Measurements from ENCODE around the gene PLCB2. TPM values are rescaled to one million over a fixed set of nuclear protein-coding genes. Genes with fewer than 3 reads are reported as not detected.

PLCB2 gene
- total RNA-seq, 1 experiment from 2014 or later, result 7.4 TPM

DNA sequence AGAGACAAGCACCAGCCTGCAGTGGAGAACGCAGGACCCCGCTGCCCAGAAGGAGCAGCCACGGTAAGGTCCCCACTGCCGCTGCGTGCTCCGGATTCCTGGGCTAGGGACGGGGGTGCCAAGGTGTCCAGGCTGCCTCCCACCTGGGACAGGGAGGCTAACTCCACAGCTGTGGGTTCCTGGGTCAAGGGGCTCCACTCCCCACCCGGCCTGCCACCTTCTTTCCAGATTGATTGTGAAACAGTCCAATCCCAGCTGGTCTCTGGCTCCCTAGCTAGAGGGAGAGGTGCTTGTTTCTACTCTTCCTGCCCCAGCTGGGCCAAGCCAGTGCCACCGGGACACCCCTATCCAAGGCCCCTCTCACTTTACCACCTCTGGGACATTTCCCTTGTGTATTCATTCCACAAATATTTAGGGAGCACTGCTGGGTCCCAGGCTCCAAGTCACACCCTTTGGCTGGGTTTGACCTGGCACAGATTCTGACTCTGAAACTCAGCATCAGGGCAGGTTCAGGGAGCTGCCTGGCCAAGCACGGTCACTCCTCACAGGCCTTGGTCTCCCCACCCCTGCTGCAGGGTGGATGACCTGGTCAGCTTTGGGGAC is 67.0 kb downstream of the PLCB2 start:
- Histone ChIP-seq H3K56ac (ENCODE audit: insufficient read length, low read depth, low read length) (no peak overlapping the region), H3K18ac (ENCODE audit: insufficient read length, low read depth, low read length) (no peak overlapping the region), H2BK15ac (ENCODE audit: low read depth, low read length) (no peak overlapping the region), H4K8ac (replicated peaks; ENCODE audit: insufficient read length, low read depth, low read length) (no peak overlapping the region), H3K23me2 (ENCODE audit: insufficient read length, low read depth, low read length, poor library complexity, severe bottlenecking) (peaks cover 8% of the 10 kb centered on the region), H3K4me2 (ENCODE audit: insufficient read depth, insufficient read length, low read length) (no peak overlapping the region), H4K20me1 (ENCODE audit: control insufficient read depth, insufficient read depth, insufficient read length) (no peaks in the 10 kb centered on the region), H3K79me1 (ENCODE audit: insufficient read depth, low read depth, low read length, poor library complexity, severe bottlenecking) (no peaks in the 10 kb centered on the region), H2BK120ac (ENCODE audit: low read depth, low read length, poor library complexity, severe bottlenecking) (no peak overlapping the region), H4K91ac (ENCODE audit: insufficient read length, low read depth, low read length) (no peak overlapping the region), H3K9me3 (ENCODE audit: control insufficient read depth, low read depth, low read length) (no peaks in the 10 kb centered on the region), H3K79me2 (ENCODE audit: insufficient read depth, low read length) (no peaks in the 10 kb centered on the region), H2BK12ac (ENCODE audit: insufficient read length, low read depth, low read length) (no peak overlapping the region), H3T11ph (ENCODE audit: low read length) (no peak overlapping the region), H3K4me1 (ENCODE audit: insufficient read depth, low read length) (no peaks in the 10 kb centered on the region; the same call in 1 of the 2 replicates), H2BK20ac (ENCODE audit: low read depth, low read length, poor library complexity, severe bottlenecking) (no peak overlapping the region), H2AFZ (ENCODE audit: low read length) (no peak overlapping the region), H3K23ac (ENCODE audit: insufficient read length, low read depth, low read length) (no peak overlapping the region), H2BK5ac (ENCODE audit: insufficient read length, low read length) (no peak overlapping the region), H3K4ac (ENCODE audit: low read depth, low read length) (no peak overlapping the region), H3K27me3 (ENCODE audit: insufficient read depth, low read length) (no peaks in the 10 kb centered on the region), H3K14ac (ENCODE audit: insufficient read depth, low read length) (no peak overlapping the region), H3K9ac (ENCODE audit: extremely low read depth, insufficient read length, low read length) (no peak overlapping the region), H3K27ac (ENCODE audit: insufficient read length, low read depth, low read length) (no peak overlapping the region), H2AK5ac (ENCODE audit: insufficient read length, low read length) (no peak overlapping the region), H4K5ac (ENCODE audit: insufficient read length, low read depth, low read length) (no peak overlapping the region)
- peaks cover 18% of the 10 kb centered on the region for H3K27me3 Mint-ChIP-seq (ENCODE audit: low read depth)
- H3K27ac Mint-ChIP-seq, result no peak overlapping the region
- peaks cover 0 to 2% (median 0%) of the 10 kb centered on the region in 3 experiments; a peak in 1 of 7 replicates for H3K36me3 Mint-ChIP-seq (ENCODE audit: insufficient read depth in 1 of 3, low read depth in 3 of 3)
- H3K4me3 Mint-ChIP-seq, result no peak overlapping the region
- no peak for DNase-seq
- no peaks in the 10 kb centered on the region for H3K9me3 Mint-ChIP-seq
- TF ChIP-seq, protein P1, sequence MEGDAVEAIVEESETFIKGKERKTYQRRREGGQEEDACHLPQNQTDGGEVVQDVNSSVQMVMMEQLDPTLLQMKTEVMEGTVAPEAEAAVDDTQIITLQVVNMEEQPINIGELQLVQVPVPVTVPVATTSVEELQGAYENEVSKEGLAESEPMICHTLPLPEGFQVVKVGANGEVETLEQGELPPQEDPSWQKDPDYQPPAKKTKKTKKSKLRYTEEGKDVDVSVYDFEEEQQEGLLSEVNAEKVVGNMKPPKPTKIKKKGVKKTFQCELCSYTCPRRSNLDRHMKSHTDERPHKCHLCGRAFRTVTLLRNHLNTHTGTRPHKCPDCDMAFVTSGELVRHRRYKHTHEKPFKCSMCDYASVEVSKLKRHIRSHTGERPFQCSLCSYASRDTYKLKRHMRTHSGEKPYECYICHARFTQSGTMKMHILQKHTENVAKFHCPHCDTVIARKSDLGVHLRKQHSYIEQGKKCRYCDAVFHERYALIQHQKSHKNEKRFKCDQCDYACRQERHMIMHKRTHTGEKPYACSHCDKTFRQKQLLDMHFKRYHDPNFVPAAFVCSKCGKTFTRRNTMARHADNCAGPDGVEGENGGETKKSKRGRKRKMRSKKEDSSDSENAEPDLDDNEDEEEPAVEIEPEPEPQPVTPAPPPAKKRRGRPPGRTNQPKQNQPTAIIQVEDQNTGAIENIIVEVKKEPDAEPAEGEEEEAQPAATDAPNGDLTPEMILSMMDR (conservative IDR thresholded peaks at IDR 0.05), result no peak
- WGBS (ENCODE audit: extremely low coverage, insufficient read length, low lambda C conversion rate), result no CpG with 5 or more reads among the region's 10 CpGs
- H3K4me1 Mint-ChIP-seq, result peaks cover 28% of the 10 kb centered on the region in 2 experiments

Measured in H9 (cell line).